ENCODE results near the gene CARD11.

DNA sequence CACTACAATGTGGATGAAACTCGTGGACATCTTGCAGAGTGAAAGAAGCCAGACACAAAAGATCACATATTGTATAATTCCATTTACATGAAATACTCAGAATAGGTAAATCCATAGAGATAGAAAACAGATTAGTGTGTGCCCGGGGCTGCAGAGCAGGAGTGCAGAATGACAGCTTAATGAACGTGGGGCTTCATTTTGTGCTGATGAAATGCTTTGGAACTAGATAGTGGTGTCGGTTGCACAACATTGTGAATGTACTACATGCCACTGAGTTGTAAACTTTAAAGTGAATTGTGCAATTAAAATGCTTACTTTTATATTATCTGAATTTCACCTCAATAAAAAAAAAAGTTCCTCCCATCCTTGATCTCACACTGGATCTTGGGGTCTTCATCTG is 31.8 kb upstream of the CARD11 start:
- TF ChIP-seq, protein P1, sequence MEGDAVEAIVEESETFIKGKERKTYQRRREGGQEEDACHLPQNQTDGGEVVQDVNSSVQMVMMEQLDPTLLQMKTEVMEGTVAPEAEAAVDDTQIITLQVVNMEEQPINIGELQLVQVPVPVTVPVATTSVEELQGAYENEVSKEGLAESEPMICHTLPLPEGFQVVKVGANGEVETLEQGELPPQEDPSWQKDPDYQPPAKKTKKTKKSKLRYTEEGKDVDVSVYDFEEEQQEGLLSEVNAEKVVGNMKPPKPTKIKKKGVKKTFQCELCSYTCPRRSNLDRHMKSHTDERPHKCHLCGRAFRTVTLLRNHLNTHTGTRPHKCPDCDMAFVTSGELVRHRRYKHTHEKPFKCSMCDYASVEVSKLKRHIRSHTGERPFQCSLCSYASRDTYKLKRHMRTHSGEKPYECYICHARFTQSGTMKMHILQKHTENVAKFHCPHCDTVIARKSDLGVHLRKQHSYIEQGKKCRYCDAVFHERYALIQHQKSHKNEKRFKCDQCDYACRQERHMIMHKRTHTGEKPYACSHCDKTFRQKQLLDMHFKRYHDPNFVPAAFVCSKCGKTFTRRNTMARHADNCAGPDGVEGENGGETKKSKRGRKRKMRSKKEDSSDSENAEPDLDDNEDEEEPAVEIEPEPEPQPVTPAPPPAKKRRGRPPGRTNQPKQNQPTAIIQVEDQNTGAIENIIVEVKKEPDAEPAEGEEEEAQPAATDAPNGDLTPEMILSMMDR (conservative IDR thresholded peaks at IDR 0.05): no peak
- no peak for TF ChIP-seq ZFX (IDR thresholded peaks at IDR 0.05)
